Measurements from ENCODE around the gene MYLK. TPM values are rescaled to one million over a fixed set of nuclear protein-coding genes. Genes with fewer than 3 reads are reported as not detected.
"Not testable (repeated sequence)": the region's sequence is repeated elsewhere in the genome, so short reads cannot be mapped to it uniquely, and the experiment has no call there.

Gene MYLK
- total and polyA plus RNA-seq, 2 of the 4 experiments (the other 2 are of a cell fraction), result 299 to 484 TPM

GRCh38 chr3:123890162-123890561 is 6.0 kb upstream of the MYLK start:
- H2BK120ac ChIP-seq (ENCODE audit: low read depth, low read length); H3K4ac ChIP-seq (ENCODE audit: low read depth, low read length); CTCF ChIA-PET; POLR2A ChIA-PET (ENCODE audit: unreplicated experiment); H3K14ac ChIP-seq (replicated peaks; ENCODE audit: low read depth, low read length); H3K27me3 ChIP-seq (ENCODE audit: control insufficient read depth, insufficient read depth, low read length); H4K5ac ChIP-seq (ENCODE audit: low read depth, low read length); H3K56ac ChIP-seq (ENCODE audit: extremely low read depth, insufficient read depth, low read length); DNase-seq; H3K36me3 ChIP-seq (ENCODE audit: control insufficient read depth, insufficient read depth, low read length); H4K8ac ChIP-seq (ENCODE audit: low read depth in 2 of 2, low read length in 2 of 2); H3K9me1 ChIP-seq (ENCODE audit: insufficient read depth, low read length); H2BK5ac ChIP-seq (ENCODE audit: low read depth, low read length, poor library complexity, severe bottlenecking); H3K18ac ChIP-seq (ENCODE audit: low read depth, low read length); H3K79me1 ChIP-seq (ENCODE audit: low read depth in 1 of 2, low read length in 2 of 2); H3K9ac ChIP-seq (ENCODE audit: low read depth, low read length); H2AK5ac ChIP-seq (ENCODE audit: low read depth, low read length); H2AK9ac ChIP-seq (replicated peaks; ENCODE audit: low read depth, low read length, poor library complexity); H4K91ac ChIP-seq (ENCODE audit: insufficient read depth, low read depth, low read length); H3K4me1 ChIP-seq (ENCODE audit: control insufficient read depth, insufficient read depth, low read length); H3K23ac ChIP-seq (ENCODE audit: low read depth, low read length); H2BK20ac ChIP-seq (ENCODE audit: low read depth, low read length); intact Hi-C loops (cut with micrococcal nuclease); H3K27ac ChIP-seq (ENCODE audit: insufficient read depth, low read length); dilution Hi-C loops (cut with HindIII; ENCODE audit: low sequenced_read_pairs, unreplicated experiment); BruUV-seq (replicated peaks); H2BK15ac ChIP-seq (ENCODE audit: low read depth, low read length); H3K4me2 ChIP-seq (ENCODE audit: low read depth, low read length); ATAC-seq (ENCODE audit: low read depth); H3K9me3 ChIP-seq (ENCODE audit: control insufficient read depth, insufficient read depth, low read length); H4K20me1 ChIP-seq (ENCODE audit: insufficient read depth, low read length); in situ Hi-C loops (cut with MboI; ENCODE audit: low sequenced_read_pairs); H2AFZ ChIP-seq (replicated peaks; ENCODE audit: low read length, poor library complexity); H3K4me3 ChIP-seq (ENCODE audit: insufficient read depth, low read depth, low read length): not testable (repeated sequence)
- WGBS, 2 experiments (ENCODE audit: extremely low coverage in 2 of 2, insufficient read length in 1 of 2), result no CpG with 5 or more reads among the region's 3 CpGs

All from IMR-90 (cell line).